Endothelial cell of umbilical vein (primary cell): ENCODE measurements around the gene DBT. TPM values are rescaled to one million over a fixed set of nuclear protein-coding genes. Genes with fewer than 3 reads are reported as not detected.

Experiments used
- BruUV-seq: library from RNA; stranded (reverse); fragments of 400-500 nt; replicated peaks from 2 replicates; lab custom pipeline; 2021; lab: Mats Ljungman, UMichigan
- CTCF ChIA-PET: fragments of 300-600, 350-600 bp; sonication (Branson Sonifier 250); formaldehyde crosslinking; loops from one replicate; lab custom pipeline; 2021; ENCODE audit warnings: antibody characterized with exemption, inconsistent platforms; lab: Charles Lee
- POLR2A ChIA-PET: fragments of 300-600, 350-600 bp; sonication (Branson Sonifier 250); formaldehyde crosslinking; loops from one replicate; lab custom pipeline; 2021; ENCODE audit warnings: antibody characterized with exemption, inconsistent platforms; lab: Charles Lee
- DNase-seq: peaks from one replicate; pipeline ENCODE4 v3.0.0-alpha.2; 2011; ENCODE audit warnings: low read depth, low spot score
- FAIRE-seq: peaks from 2 replicates; lab custom pipeline; 2011; peaks lifted over from hg19 to GRCh38; lab: Jason Lieb, UNC
- H2AFZ ChIP-seq: 2 replicates; pipeline ENCODE4 v1.6.0; 2012; ENCODE audit warnings: low read depth, low read length, control low read depth, inconsistent platforms
- H3K27ac ChIP-seq: 2 replicates; pipeline ENCODE4 v1.5.1; 2011; ENCODE audit warnings: low read depth, mild to moderate bottlenecking, control low read depth, low read length, moderate library complexity; ENCODE audit not compliant: insufficient read depth
- H3K27me3 ChIP-seq, 2 experiments: 2 replicates each; pipeline versions ENCODE4 v1.6.0 to v1.6.1; 2011; ENCODE audit warnings: low read length in 2 of 2, mixed read lengths in 1 of 2; ENCODE audit not compliant: control insufficient read depth in 2 of 2, insufficient read depth in 2 of 2
- H3K36me3 ChIP-seq, 2 experiments: 2 replicates in 1 of 2; 3 replicates in 1 of 2; pipeline ENCODE4 v1.5.1; 2011; ENCODE audit warnings: low read length in 2 of 2, mild to moderate bottlenecking in 1 of 2, moderate library complexity in 1 of 2; ENCODE audit not compliant: control insufficient read depth in 2 of 2, insufficient read depth in 2 of 2; ENCODE audit errors: extremely low read depth in 1 of 2
- H3K4me1 ChIP-seq: 3 replicates; pipeline ENCODE4 v1.5.1; 2011; ENCODE audit warnings: mild to moderate bottlenecking, low read length; ENCODE audit not compliant: control insufficient read depth, insufficient read depth; ENCODE audit errors: extremely low read depth
- H3K4me2 ChIP-seq: 2 replicates; pipeline ENCODE4 v1.6.1; 2011; ENCODE audit warnings: low read length, control low read depth, mixed read lengths; ENCODE audit not compliant: insufficient read depth
- H3K4me3 ChIP-seq, 3 experiments: fragments of 200-600 bp in 1 of 3; sonication (generic), shearing (Covaris generic) in 1 of 3; replicated peaks in 1 of 3; 2 replicates each; pipeline ENCODE4 v1.5.1; 2011 to 2016; ENCODE audit warnings: control low read depth in 3 of 3, low read length in 3 of 3, mild to moderate bottlenecking in 2 of 3, inconsistent platforms in 1 of 3, low read depth in 1 of 3, moderate library complexity in 1 of 3; ENCODE audit not compliant: insufficient read depth in 1 of 3
- H3K79me2 ChIP-seq: 2 replicates; pipeline ENCODE4 v1.6.0; 2012; ENCODE audit warnings: low read length, inconsistent platforms; ENCODE audit not compliant: control insufficient read depth, insufficient read depth
- H3K9ac ChIP-seq: replicated peaks from 2 replicates; pipeline ENCODE3; 2011; ENCODE audit warnings: low read length, control low read depth; ENCODE audit not compliant: insufficient read depth; ENCODE audit errors: extremely low read depth
- H3K9me1 ChIP-seq: replicated peaks from 3 replicates; pipeline ENCODE4 v1.6.0; 2011; ENCODE audit warnings: mild to moderate bottlenecking, low read length; ENCODE audit not compliant: control insufficient read depth, insufficient read depth; ENCODE audit errors: extremely low read depth
- H3K9me3 ChIP-seq: replicated peaks from 2 replicates; pipeline ENCODE4 v1.5.1; 2012; ENCODE audit warnings: low read length, inconsistent platforms; ENCODE audit not compliant: control insufficient read depth, insufficient read depth
- H4K20me1 ChIP-seq: replicated peaks from 2 replicates; pipeline ENCODE3; 2011; ENCODE audit warnings: mild to moderate bottlenecking, low read length; ENCODE audit not compliant: control insufficient read depth, insufficient read depth; ENCODE audit errors: extremely low read depth
- EZH2 ChIP-seq: IDR thresholded peaks from 2 replicates; pipeline ENCODE4 v1.6.1; 2012; ENCODE audit warnings: borderline replicate concordance, low read depth, mild to moderate bottlenecking, moderate library complexity, low read length, inconsistent platforms; ENCODE audit not compliant: severe bottlenecking
- FOS ChIP-seq: IDR thresholded peaks from 2 replicates; pipeline ENCODE4 v1.6.1; 2011; ENCODE audit warnings: mild to moderate bottlenecking, low read length, moderate library complexity, borderline replicate concordance; ENCODE audit not compliant: insufficient read depth
- GATA2 ChIP-seq: IDR thresholded peaks from 2 replicates; pipeline ENCODE4 v1.7.0; 2011; ENCODE audit warnings: low read depth, mild to moderate bottlenecking, moderate library complexity, mixed read lengths, low read length; ENCODE audit not compliant: insufficient read length, insufficient read depth
- JUN ChIP-seq: IDR thresholded peaks from 2 replicates; pipeline ENCODE4 v1.6.1; 2011; ENCODE audit warnings: borderline replicate concordance, low read depth; ENCODE audit not compliant: insufficient read length, insufficient read depth
- MYC ChIP-seq: IDR thresholded peaks from one replicate; pipeline ENCODE4 v1.6.1; 2011; ENCODE audit warnings: mild to moderate bottlenecking, low read depth, low read length
- POLR2A ChIP-seq: IDR thresholded peaks from 2 replicates; pipeline ENCODE4 v1.6.1; 2012; ENCODE audit warnings: low read depth, mild to moderate bottlenecking, control low read depth, low read length
- POLR2AphosphoS5 ChIP-seq: IDR thresholded peaks from 2 replicates; pipeline ENCODE4 v1.6.1; 2012; ENCODE audit warnings: low read depth, mild to moderate bottlenecking, control low read depth, low read length, moderate library complexity; ENCODE audit not compliant: insufficient read depth
- dilution Hi-C: fragments of 300-500 bp; cut with MboI; formaldehyde crosslinking; loops from one replicate; pipeline ENCODE4 v1.15.0; 2019; ENCODE audit warnings: low sequenced_read_pairs; ENCODE audit not compliant: extremely low pct_ligation_motif_present
- intact Hi-C: fragments of 100-400 bp; cut with micrococcal nuclease; formaldehyde crosslinking; loops from one replicate; pipeline ENCODE4 v1.10.0; 2022
- polyA plus RNA-seq, 4 experiments: library from polyadenylated mRNA; depleted of rRNA in 3 of 4; stranded (reverse) in 3 of 4; unstranded in 1 of 4; fragments of >200 nt; gene quantifications; 2 replicates each; pipeline versions ENCODE4 v1.2.1 to v1.2.3, GENCODE V29; 2011 to 2012; ENCODE audit warnings: missing spikeins in 1 of 4
- total RNA-seq: library from RNA; stranded (reverse); gene quantifications from 2 replicates; pipeline ENCODE4 v1.2.3, GENCODE V29; 2021
- TF ChIP-seq, protein P1 (sequence below), 2 donors: IDR thresholded peaks; 1 replicate in 1 of 2; 2 replicates in 1 of 2; pipeline ENCODE4 v1.5.1; 2011; ENCODE audit warnings: low read length in 2 of 2, mild to moderate bottlenecking in 2 of 2, moderate library complexity in 2 of 2, control low read depth in 1 of 2, inconsistent platforms in 1 of 2, low read depth in 1 of 2; ENCODE audit not compliant: insufficient read depth in 1 of 2; ENCODE audit errors: extremely low read depth in 1 of 2
- TF ChIP-seq, protein P2 (sequence below): IDR thresholded peaks from 2 replicates; pipeline ENCODE4 v1.6.1; 2011; ENCODE audit not compliant: insufficient read depth, insufficient read length

Gene DBT
- total and polyA plus RNA-seq, 2 donors (not counting 3 experiments of a cell fraction or from before 2014, with no cell fraction given) = 1.6 to 7.9 TPM

DNA sequence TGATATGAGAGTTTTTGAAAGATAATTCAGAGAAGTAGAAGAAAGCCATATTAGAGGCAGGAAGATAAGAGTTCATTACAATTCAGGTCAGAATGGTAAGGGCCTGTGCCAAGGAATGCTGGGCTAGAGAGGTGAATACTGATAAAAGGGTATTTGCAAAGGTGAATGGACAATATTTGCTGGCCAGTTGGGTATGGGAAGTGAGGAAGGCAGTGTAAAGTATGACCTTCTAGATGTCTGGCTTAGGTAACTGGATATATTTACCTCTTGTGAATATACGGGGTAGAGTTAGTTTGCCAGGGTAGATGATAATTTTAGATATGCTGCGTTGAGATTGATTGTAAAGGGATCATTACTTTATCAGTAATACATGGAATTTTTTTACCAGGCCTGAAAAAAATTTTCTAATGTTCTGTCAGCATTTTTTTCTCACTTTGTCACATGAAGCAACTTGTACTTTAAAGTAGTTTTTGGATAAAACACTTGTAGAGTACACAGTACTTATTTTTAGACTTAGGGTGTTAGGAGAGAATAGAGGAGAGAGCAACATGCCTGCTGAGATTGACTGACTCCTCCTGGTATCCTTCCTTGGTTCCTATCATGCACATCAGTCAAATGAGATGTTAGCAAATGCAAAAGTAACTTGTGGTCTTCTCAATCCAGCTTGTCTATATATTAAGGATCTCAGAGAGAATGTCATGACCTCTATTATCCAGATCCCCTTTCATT lies 30.5 kb upstream of the DBT start:
- Histone ChIP-seq H3K27ac (no peak overlapping the region), H3K4me3 (no peak overlapping the region), H3K9me1 (no peaks in the 10 kb centered on the region), H3K4me1 (no peaks in the 10 kb centered on the region), H2AFZ (no peak overlapping the region), H3K27me3 (no peaks in the 10 kb centered on the region), H3K79me2 (peaks cover 6% of the 10 kb centered on the region), H3K9ac (no peak overlapping the region), H3K36me3 (peaks cover 12 to 30% of the 10 kb centered on the region in 2 experiments), H3K4me2 (no peak overlapping the region), H4K20me1 (no peaks in the 10 kb centered on the region), H3K9me3 (no peaks in the 10 kb centered on the region)
- FAIRE-seq = no peak
- DNase-seq = no peak
- dilution Hi-C loops = no loop called here
- ChIA-PET POLR2A (interaction anchor here (0.9 kb wide), 1 partner anchor 9 kb away, joined by 3 read pairs; no protein-coding TSS in a partner anchor), CTCF (interaction anchor here (1.6 to 2.4 kb wide), 2 partner anchors 77 to 179 kb away, joined by 5 to 9 read pairs; no protein-coding TSS in a partner anchor)
- intact Hi-C loops = no loop called here
- TF ChIP-seq JUN (no peak), MYC (no peak), GATA2 (no peak), EZH2 (no peak), POLR2A (no peak), POLR2AphosphoS5 (no peak), FOS (no peak)
- TF ChIP-seq, protein P1, sequence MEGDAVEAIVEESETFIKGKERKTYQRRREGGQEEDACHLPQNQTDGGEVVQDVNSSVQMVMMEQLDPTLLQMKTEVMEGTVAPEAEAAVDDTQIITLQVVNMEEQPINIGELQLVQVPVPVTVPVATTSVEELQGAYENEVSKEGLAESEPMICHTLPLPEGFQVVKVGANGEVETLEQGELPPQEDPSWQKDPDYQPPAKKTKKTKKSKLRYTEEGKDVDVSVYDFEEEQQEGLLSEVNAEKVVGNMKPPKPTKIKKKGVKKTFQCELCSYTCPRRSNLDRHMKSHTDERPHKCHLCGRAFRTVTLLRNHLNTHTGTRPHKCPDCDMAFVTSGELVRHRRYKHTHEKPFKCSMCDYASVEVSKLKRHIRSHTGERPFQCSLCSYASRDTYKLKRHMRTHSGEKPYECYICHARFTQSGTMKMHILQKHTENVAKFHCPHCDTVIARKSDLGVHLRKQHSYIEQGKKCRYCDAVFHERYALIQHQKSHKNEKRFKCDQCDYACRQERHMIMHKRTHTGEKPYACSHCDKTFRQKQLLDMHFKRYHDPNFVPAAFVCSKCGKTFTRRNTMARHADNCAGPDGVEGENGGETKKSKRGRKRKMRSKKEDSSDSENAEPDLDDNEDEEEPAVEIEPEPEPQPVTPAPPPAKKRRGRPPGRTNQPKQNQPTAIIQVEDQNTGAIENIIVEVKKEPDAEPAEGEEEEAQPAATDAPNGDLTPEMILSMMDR (IDR thresholded peaks at IDR 0.05; ENCODE audit: extremely low read depth in 1 of 2, insufficient read depth in 1 of 2, low read depth in 1 of 2, low read length in 2 of 2) = no peak
- TF ChIP-seq, protein P2, sequence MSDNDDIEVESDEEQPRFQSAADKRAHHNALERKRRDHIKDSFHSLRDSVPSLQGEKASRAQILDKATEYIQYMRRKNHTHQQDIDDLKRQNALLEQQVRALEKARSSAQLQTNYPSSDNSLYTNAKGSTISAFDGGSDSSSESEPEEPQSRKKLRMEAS = no peak
- no TSS peak for BruUV-seq
